ENCODE data around the gene OR10G7. TPM values are rescaled to one million over a fixed set of nuclear protein-coding genes. Genes with fewer than 3 reads are reported as not detected.

OR10G7 gene
- polyA plus RNA-seq (ENCODE audit: insufficient read length), result not detected

- DNase-seq, result no peak
These were observed at the start of gene OR10G7 for GRCh38 chr11:124041254-124041653. OR10G7 (minus strand) TSS chr11:124041325; CDS start chr11:124039001, 2,324 bp downstream.

GRCh38 chr11:124085997-124086846 lies 45.1 kb upstream of the OR10G7 start:
- DNase-seq, result no peak

GRCh38 chr11:124085583-124085982 lies 44.5 kb upstream of the OR10G7 start:
- DNase-seq, result no peak

- DNase-seq, result no peak
These were observed 41.2 kb upstream of the OR10G7 start for GRCh38 chr11:124082371-124082770.

- DNase-seq, result no peak
These were observed 40.4 kb upstream of the OR10G7 start for GRCh38 chr11:124081483-124081882.

- no peak for DNase-seq
These were observed 39.3 kb upstream of the OR10G7 start for GRCh38 chr11:124080327-124081001.

DNA sequence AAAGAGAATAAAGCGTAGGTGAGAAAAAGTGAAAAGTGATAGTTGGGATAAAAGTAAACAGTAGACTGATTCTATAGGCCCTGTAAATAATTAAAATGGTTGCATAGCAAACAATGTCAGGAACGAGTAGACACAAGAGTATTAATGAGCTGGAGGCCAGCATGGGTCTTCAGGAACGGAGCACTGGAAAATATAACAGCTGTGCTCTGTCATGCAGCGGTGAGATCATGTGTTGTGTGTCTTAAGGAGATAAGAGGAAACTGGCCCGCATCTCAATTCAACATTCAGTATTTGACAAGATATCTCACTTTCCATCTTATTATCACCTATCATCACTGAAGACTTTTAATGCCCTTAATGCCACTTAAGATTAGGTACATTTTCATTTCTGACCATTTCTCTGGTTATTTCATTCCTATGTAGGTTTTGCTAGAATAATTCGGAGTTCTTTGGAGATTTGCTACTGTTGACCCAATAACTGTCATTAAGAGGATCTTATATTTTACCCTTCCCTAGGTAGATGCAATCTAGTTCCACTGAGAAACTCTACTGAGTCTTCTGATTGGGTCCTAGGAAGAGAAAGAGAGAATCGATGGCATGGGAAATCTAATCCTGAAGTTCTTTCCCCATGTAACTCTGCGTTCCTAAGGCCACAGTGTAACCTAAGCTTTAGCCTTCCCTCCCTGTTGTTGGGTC lies 38.7 kb upstream of the OR10G7 start:
- DNase-seq, result no peak

DNA sequence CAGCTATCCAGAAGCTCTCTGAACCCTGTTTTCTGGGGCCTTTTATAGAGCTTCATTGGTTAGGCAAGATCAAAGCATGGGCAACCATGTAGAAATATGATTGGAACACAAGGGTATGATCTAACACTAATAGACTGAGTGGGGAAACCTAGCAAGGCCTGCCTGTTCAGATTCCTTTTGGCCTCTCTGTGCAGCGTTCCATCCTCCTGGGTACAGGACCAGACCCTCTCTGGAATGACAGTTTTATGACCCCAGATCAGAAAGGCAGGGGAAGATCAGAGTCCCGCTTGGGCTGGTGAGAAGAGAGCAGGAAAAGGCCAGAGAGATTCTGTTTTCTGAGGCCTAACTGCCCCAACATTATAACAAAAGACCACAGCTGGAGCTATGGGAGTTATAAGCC lies 37.5 kb upstream of the OR10G7 start:
- DNase-seq, result no peak

DNA sequence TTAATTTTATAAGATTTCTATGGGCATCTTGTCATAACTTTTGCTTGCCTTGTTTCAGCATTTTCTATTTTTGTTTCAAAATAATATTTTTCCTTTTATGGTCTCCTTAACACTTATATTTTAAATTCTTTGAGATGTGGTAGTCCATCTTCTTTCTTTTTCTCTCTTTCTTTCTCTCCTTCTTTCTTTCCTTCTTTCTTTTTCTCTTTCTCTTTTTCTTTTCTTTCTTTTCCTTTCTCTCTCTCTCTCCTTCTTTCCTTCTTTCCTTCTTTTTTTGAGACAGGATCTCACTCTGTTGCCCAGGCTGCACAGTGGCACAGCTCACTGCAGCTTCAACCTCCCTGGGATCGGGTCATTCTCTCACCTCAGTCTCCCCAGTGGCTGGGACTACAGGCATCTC lies 36.1 kb upstream of the OR10G7 start:
- no peak for DNase-seq

GRCh38 chr11:124075841-124076651 lies 34.9 kb upstream of the OR10G7 start:
- no peak for DNase-seq

GRCh38 chr11:124075492-124075840 lies 34.3 kb upstream of the OR10G7 start:
- no peak for DNase-seq

DNA sequence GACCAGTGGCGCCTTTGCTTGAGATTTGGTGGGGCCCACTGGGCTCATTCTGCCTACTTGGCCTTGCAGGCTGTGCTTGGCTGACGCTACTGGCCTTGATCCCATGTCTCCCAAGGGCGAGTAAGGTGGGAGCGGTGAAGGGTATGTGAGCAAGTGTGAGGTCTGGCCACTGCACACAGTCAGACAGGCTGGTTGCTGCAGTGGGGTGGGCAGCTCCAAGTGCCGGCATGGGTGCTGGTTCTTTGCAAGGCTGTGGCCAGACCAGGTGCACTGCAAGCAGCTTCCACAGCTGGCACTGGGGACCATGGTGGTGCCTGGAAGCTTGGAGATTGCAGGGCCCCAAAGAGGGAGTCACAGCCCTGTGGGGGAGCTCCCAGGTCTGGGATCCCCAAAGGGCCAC lies 33.4 kb upstream of the OR10G7 start:
- no peak for DNase-seq

GRCh38 chr11:124072147-124072546 lies 31.0 kb upstream of the OR10G7 start:
- no peak for DNase-seq

DNA sequence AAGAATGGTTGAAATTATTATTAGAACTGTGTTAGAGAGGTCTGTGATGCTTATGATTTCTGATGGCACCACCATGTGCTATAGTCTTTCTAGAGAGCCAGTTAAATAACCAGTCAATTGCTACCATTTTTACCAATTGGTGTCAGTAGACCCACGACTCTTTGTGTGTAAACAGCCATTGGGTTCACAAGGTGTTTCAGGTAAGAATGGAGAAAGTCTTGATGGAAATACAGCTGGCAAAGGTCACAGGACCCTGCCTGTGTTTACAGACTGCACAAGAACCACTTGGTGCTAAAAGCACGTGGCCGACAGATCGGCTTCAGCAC lies 30.5 kb upstream of the OR10G7 start:
- DNase-seq, result no peak

GRCh38 chr11:124070915-124071622 lies 29.9 kb upstream of the OR10G7 start:
- DNase-seq, result peak; percentile 76

- DNase-seq, result peak; percentile 21
These were observed 28.6 kb upstream of the OR10G7 start for GRCh38 chr11:124069429-124070401.

- DNase-seq, result no peak
These were observed 27.5 kb upstream of the OR10G7 start for GRCh38 chr11:124068601-124069110.

GRCh38 chr11:124052966-124053365 lies 11.8 kb upstream of the OR10G7 start:
- DNase-seq, result no peak

GRCh38 chr11:124050748-124051147 lies 9.6 kb upstream of the OR10G7 start:
- DNase-seq, result no peak

- DNase-seq, result no peak
These were observed 2.3 kb upstream of the OR10G7 start for GRCh38 chr11:124043420-124043819.

DNA sequence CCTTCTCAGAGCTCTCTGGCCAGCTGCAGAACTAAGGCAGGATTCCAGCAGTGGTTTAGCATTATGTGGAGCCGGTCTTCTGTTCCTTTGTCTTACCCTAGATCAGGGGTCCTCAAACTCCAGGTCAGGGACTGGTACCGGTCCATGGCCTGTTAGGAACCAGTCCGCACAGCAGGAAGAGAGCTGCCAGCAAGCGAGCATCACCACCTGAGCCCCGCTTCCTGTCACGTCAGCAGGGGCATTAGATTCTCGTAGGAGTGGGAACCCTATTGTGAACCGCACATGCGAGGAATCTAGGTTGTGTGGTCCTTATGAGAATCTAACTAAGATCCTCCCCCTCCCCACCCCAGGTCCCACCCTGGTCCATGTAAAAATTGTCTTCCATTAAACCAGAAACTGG lies 1.6 kb downstream of the OR10G7 start:
- DNase-seq, result no peak

Measured in hindlimb muscle (tissue), 1 donor.